HG02610 (cell line): ENCODE data around the gene CYP24A1.

Source experiments
- ATAC-seq: cut with Tn5 transposase; IDR thresholded peaks from one replicate; pipeline ENCODE4 v1.9.1; 2021; ENCODE audit warnings: mild to moderate bottlenecking, moderate library complexity; ENCODE audit not compliant: unreplicated experiment

CYP24A1 gene

DNA sequence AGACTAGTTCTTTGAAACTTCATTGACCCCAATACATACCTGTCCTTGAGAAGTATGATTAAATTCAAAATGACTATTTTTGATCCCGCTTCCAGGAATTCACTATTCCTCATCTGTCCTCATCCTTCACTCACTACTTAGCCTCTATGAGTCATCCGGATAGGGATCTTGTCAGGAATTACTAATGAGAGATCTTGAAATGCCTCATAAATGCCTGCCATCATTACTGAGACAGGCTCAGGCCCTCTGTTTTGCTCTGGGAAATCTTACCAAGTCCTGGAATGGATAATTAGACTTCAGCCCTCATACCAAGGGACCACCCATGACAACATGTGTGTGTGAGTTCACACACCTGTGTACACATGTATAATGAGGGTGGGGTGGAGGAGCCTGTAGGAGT is 2.8 kb upstream of the CYP24A1 start:
- no peak for ATAC-seq

DNA sequence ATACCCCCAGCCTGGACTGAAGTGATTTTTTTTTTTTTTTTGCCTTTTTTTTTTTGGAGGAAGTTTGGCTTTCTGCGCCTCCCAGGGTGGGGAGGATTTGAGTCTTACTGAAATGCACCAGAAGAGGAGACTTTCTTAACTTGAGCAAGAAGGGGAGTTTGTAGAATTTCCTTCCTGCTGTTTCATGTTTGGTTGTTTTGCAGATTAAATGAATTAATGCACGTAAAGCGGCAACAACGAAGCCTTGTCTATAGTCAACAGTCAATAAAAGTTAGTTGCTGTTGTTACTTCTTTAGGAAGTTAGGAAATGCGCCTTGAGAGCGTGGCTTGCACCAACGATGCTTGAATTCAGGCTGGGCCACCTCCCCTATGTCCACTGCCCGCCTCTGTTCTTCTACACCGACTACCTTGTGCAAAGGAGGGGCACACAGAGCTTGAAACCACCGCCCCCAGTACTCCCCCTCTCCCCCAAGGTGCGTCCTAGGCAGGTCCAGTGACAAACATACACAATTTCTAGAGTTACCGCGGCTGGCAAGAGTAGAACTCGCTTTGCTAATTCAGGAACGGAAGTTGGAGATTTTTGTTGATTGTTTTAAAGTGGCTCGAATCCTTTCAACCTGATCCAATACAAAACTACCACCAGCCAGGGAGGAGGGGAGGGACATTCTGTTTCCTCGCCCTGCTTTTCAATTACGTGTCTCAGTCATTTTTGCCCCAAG is 830 bp upstream of the CYP24A1 start:
- no peak for ATAC-seq

DNA sequence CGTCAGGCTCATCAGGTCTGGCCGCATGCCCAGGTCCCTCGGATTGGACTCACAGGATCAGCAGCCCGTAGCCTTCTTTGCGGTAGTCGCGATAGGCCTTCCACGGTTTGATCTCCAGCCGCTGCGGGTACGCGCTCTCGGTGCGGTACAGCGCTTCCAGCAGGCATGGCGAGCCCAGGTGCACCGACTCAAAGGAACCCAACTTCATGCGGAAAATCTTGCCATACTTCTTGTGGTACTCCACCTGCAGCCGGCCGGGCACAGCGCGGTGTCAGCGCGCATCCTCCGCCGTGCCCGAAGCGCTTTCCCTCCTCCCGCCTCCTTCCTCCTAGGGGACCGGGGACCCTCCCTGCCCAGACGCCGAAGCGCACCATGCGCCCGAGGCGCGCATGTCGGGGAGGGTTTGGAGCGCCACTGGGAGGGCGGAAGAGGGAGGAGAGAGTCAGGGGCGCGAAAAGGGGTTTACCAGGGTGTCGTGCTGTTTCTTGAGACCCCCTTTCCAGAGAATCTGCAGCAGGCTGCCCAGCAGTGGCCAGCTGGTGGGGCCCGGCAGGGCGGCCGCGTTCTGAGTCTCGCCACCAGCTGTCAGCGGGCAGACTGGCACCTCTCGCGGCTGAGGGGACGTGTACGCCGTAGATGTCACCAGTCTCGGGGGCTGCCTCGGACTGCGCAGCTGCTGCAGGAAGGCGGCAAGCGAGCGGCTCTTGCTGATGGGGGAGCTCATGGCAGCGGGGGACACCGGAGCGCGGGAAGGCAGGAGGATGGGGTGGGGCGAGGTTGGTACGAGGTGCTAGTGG is 732 bp downstream of the CYP24A1 start:
- ATAC-seq = no peak

DNA sequence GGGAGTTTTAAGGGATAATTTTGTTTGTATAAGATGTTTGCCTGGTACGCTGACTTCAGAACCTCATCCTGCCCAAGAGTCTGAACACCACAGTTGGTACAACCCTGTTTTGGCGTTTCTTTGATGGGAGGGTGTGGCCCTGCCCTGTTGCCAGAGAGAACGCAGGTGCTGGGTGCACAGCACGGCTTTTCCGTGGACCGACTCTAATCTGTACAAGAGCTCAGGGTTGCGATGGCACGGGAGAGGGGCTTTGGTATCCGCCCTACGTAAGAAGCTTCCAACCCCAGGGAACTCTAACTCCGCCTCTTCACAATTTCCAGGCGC is 1.3 kb downstream of the CYP24A1 start:
- ATAC-seq = no peak

DNA sequence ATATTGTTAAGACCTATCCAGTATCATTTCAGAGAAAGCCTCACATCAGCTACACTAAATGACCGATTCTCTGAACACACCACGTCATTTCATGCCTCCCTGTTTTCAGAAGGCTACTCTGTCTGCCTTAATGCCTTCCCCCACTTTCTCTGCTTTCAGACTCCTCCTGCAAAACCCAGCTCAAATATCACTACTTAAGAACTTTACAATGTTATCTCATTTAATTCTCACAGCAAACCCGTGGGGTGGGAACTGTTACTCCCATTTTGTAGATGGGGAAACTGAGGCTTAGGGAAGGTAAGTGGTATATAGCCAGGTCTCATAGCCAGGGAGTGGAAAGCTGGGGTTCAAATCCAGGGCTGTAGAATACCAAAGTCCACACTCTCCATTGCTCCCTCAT is 2.8 kb downstream of the CYP24A1 start:
- ATAC-seq = no peak

DNA sequence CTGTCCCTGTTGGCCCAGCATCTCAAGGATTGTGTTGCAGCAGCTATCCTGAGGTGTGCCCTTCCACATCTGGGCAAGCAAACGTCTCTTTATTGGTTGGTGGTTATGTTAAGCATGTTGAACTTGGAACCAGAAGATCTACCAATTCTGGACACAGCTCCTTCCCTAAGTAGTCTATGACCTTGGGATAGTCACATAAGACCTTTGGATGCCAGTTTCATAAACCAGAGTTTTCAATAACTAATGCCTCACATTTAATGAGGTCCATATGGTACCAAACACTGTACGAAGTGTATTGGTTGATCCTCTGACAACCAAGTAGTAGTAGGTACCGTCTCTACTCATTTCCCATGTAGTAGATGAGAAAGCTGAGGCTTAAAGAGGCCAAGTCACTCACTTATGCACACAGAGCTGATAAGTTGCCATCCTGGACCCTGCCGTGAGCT is 3.7 kb downstream of the CYP24A1 start:
- no peak for ATAC-seq

DNA sequence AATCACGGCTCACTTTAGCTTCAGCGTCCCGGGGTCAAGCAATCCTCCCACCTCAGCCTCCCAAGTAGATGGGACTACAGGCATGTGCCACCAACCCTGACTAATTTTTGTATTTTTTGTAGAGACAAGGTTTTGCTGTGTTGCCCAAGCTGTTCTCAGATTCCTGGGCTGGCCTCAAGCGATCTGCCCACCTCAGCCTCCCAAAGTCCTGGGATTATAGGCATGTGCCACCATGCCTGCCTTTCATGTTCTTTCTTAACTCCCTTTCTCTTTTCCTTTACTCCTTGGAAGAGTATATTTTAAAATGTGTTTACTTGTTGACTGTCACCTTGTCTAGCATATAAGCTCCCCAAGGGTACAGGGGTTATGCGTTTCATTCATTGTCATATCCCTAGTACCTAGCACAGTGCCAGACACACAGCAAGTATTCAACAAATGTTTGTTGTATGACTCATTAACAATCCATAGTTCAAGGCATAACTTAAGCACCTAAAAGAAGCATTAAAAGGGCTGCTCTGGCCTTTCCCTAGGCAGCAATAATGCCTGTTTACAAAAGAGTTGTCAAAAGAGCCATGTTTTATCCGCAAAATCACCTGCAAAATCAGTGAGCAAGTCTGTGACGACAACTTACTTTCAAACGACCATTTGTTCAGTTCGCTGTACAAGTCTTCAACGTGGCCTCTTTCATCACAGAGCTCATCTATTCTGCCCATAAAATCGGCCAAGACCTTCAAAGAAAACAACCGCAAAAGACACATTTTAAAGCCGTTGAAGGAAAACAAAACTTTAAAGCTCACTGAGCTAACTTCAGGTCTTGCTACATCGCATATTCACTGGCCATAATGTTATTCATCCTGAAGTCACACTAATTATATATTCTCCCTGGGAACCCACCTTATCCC is 4.6 kb downstream of the CYP24A1 start:
- no peak for ATAC-seq

DNA sequence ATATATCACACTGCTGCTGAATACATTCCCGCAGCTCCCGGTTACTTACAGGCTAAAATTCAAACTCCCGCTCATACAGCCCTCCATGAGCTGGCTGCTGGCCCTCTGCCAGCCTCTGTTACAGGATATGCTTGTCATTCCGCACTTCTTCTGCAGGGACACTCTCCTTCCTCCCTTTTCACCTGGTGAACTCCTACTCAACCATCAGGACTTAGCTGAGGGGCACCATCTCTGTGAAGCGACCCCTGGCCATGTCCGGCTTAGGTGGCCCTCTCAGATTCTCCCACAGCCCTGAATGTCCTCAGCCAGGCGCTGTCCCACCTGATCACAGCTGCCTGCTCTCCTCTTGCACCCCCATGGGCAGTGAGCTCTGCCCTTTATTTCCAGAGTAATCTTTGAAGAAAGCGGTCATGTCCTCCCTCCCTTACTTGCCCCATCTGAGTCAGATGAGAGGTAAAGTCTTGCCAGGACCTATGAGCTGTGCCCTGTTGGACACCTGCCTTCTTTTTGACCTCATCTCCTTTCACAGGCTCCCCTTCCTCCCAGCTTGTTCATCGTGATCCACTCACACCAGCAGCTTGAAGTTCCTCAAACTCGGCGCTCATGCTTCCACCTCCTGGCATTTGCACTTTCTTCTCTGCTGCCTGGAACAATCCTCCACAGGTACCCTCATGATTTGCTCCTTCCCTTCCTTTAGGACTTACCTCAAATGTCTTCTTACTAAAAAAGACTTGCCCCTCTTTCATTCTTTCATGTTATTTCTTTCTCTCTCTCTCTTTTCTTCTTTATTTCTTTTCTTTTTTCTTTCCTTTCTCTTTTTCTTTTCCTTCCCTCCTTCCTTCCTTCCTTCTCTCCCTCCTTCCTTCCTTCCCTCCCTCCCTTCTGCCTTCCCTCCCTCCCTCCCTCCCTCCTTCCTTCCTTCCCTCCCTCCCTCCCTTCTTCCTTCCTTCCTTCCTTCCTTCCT is 5.6 kb downstream of the CYP24A1 start:
- ATAC-seq = no peak

DNA sequence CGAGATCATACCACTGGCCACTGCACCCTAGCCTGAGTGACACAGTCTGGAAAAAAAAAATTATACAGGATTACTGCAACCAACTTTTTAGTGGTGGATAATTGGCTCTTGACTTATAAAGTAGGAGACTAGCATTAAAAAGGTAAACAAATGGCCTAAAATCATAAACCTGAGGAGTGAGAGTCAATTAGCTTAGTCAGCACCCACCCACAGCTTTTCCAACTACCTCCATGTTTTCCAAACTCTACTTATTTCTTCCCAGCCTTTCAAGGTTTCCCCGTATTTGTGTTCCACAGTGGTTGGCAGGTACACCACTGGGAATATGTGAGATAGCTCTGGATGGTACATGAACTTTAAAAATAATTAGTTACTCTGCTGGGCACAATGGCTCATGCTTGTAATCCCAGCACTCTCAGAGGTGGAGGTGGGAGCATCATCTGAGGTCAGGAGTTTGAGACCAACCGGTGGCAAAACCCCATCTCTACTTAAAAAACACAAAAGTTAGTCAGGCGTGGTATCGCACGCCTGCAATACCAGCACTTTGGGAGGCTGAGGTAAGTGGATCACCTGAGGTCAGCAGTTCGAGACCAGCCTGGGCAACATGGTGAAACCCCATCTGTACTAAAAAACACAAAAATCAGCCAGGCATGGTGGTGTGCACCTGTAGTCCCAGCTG is 6.7 kb downstream of the CYP24A1 start:
- ATAC-seq = no peak

DNA sequence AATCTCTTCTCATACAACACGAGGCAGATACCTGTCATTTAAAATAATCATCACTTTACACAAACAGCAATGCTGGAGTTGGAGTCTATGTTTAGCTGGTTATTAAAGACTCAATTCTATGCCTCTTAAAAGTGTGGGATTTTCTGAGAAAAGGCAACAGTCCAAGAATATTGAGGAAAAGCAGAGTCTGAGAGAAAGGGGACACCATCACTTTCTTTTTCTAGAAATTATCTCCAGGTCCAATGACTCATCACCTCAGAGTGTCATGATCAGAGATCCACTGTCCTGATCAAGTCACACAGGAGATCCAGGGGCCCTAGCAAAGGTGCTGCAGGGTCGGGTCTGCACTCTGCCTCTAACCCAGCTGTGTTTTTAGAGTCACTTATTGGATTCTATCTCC is 8.0 kb downstream of the CYP24A1 start:
- ATAC-seq = no peak

DNA sequence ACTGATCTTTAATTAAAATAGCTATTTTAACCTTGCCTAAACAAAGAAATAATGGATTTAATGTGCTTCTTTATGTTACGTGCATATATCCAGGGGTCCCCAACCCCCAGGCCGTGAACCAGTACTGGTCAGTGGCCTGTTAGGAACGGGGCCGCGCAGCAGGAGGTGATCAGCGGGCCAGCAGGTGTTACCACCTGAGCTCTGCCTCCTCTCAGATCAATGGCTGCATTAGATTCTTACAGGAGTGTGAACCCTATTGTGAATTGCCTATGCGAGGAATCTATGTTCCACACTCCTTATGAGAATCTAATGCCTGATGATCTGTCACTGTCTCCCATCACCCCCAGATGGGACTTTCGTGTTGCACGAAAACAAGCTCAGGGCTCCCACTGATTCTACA is 8.8 kb downstream of the CYP24A1 start:
- ATAC-seq = no peak

DNA sequence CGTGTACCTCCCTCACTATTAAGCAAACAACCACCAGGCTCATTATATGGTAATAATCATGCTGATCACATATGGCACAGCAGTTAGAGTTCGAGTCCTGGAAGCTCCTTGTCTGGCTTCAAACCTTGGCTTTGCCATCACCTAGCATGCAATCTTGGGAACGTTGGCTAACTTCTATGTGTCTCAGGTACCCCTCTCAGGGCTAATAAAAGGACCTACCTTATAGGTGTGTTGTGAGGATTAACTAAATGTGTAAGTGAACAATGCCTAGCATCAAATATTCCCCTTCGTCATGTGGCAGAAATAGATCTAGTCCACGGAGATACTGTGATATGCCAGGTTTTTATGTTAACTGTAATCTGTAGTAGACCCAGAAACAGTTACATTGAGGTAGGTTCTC is 10.4 kb downstream of the CYP24A1 start:
- no peak for ATAC-seq

DNA sequence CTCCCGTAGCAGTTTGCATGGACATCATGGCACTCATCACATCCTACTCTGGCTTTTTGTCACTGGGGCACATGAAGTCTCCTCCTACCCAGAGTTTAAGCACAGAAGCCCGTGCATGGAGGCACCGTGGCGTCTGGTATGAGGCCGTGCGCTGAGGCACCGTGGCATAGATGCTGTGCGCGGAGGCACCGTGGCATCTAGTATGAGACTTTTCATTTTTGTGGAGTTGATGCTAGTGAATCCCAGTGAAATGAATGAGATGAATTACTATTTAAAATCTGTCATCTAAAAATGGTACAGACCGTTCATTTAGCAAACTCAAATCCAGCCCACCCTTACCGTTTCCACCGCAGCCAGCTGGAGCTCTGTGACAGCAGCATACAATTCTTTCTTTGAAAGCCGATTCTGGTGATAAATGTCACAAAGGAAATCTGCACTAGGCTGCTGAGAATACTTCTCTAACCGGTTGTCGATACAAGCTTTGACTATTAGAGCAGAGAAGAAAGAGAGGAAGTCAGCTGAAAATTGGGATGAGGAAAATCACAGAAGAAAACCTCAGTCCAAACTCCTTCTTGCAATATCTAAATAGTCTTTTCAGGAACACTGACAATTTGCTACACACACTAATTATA is 11.3 kb downstream of the CYP24A1 start:
- no peak for ATAC-seq

DNA sequence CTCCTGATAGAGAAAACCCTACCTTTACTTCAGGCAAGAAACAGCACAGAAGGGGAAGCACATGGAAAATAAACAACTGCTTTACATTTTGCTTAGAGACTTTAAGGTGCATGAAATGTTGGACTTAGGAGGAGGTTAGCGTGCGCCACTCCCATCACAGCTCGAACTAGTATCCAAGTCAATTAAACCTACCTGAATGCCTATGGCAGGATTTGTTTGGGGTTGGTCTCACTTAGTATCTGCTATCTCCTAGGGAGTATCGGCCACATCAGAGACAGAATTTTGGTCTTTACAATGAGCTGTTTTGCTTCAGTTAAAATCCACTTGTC is 12.0 kb downstream of the CYP24A1 start:
- ATAC-seq = no peak

DNA sequence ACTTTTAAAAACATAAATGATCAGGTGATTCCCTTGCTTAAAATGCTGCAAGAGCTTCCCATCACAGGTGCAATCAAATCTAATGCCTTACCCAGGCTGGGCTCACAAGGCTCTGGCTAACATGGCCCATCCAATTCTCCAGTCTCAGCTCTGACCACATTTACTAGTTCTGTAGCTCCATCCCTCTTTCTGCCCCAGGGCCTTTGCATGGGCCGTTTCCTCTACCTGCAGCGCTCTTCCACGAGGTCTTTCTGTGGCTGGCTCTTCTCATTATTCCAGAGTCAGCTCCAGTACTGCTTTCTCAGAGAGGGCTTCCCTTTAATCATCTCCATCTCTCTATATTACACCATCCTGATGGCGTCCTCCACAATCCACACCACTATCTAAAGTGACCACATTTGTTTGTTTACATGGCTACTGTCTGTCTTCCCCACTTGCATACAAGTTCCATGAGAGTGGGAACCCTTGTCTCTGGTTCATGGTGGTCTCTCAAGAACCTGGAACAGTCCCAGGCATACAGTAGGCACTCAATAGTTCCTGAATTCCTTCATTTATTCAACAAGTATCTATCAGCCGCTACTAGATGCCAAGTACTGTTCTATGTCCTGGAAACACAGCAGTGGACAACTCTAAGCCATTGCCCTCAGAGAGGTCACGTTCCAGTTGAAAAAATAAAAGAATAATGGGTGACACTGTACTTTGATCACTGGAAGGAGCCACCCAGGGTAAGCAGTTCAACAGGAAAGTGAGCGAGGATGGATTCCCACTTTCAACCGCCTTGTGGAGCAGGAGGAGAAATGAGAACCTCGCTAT is 12.6 kb downstream of the CYP24A1 start:
- no peak for ATAC-seq

DNA sequence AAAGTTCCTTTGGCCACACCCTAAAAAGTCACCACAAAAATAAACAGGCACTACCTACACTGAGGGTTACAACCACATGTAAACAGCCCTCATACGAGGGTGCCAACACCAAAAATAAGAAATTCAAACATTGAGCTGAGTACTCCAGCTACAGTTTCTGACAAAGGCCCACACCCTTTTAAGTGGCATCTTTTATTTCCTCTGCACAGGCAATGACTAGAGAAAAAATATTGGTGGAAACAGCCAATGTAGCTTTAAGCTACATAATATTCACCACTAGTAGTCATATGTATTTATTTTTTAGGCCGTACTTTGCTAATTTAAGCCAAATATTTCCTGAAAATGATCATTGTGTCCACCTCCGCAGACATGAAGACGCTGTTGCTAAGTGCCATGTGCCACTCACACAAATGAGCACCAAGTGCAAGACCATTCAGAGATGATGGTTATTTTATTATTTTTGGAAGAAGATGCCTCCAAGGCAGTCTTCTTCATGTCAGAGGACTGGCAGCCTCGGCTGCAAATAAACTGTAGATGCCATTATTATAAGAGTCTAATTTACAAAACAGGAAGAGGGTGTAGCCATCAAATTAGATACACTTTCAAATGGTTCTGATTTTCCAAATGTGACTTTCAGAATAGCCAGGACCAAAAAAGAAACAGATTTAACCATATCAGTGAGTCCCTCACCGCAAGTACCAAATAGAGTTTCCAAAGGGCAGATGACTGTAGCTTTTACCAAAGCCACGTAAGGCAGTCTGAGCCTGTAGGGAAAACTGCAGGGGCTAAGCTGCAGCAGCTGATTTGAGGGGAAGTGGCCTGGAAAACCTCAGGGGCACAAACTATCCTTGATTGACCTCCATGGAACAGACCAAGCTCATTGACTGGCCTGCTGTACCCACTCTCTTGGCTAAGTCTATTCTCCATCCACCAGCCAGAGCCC is 13.4 kb downstream of the CYP24A1 start:
- ATAC-seq = no peak

DNA sequence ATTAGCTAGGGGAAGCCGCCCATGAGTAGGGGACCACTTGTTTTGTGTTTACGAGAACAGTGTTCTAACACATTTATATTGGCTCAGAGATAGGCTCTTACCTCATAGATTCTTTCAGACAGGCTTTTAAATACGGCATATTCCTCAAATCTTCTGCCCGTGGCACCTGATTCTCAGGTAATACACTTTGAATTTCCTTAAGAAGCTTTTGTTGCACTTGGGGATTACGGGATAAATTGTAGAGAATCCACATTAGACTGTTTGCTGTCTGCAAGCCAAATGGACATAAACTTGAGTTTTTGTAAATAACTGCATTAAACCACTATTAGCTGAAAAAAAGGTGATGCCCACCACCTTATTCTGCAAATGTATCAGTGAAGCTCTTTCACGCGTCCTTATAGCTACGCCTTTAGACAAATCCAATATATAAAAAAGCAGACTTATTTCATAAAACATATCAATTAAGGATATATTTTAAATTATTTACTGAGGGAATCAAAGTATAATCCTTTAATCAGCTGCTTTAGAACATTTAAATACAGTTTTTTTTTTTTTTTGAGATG is 14.8 kb downstream of the CYP24A1 start:
- ATAC-seq = no peak
